ENCODE measurements around the gene CDK5RAP1.

CDK5RAP1 gene, protein sequence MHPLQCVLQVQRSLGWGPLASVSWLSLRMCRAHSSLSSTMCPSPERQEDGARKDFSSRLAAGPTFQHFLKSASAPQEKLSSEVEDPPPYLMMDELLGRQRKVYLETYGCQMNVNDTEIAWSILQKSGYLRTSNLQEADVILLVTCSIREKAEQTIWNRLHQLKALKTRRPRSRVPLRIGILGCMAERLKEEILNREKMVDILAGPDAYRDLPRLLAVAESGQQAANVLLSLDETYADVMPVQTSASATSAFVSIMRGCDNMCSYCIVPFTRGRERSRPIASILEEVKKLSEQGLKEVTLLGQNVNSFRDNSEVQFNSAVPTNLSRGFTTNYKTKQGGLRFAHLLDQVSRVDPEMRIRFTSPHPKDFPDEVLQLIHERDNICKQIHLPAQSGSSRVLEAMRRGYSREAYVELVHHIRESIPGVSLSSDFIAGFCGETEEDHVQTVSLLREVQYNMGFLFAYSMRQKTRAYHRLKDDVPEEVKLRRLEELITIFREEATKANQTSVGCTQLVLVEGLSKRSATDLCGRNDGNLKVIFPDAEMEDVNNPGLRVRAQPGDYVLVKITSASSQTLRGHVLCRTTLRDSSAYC

DNA sequence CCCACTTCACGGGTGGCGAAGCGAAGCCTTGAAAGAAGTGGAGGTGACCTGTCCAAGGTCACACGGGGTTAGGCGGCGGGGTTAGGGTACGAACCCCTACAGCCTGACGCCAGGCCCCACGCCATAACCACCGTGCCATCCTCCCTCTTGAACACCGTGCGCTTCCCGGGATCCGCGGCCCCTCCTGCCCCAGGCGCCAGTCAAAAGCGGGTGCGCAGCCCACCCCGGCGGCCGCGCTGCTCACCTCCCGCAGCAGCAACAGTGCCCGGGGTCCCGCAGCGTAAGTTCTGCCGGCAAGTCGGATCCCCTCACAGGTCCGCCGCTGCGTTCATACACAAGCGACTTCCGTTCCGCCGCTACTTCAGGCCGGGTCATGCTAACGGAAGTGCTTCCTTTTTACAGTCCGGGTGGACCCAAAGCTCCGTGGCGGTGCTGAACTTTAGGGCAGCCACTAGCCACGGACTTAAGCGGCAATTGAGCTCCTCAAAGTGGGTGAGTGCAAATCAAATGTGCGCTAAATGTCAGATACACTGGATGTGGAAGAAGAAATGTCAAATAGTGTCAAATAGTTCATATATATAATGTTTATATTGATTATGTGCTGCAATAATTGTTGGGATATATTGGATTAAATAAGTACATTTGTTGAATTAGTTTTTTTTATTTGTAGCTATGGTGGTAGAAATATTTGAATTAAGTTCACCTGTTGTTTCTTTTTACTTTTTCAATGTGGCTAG lies at the start of gene CDK5RAP1:
Gene CDK5RAP1, minus strand, starts transcription at position 336 of the 737 bp plus-strand sequence. CDS start 4,455 bp downstream, outside the sequence.
- no peaks in the 10 kb centered on the region; the same call in 1 of the 2 replicates for H4K20me1 ChIP-seq (ENCODE audit: insufficient read depth, low read length)
- no peaks in the 10 kb centered on the region for H3K27me3 ChIP-seq (ENCODE audit: low read depth, low read length)
- H3K9me3 ChIP-seq (ENCODE audit: insufficient read depth, low read length), result no peaks in the 10 kb centered on the region
- peaks cover 75% of the 10 kb centered on the region for H3K79me2 ChIP-seq (ENCODE audit: low read length)
- H3K36me3 ChIP-seq (replicated peaks; ENCODE audit: low read depth, low read length), result peaks cover 21% of the 10 kb centered on the region
- peaks cover 17% of the 10 kb centered on the region for H3K4me1 ChIP-seq (ENCODE audit: low read length)
- H3K27ac ChIP-seq (ENCODE audit: low read length), result peak within 1 kb of the TSS; percentile 49
- H3K4me2 ChIP-seq (ENCODE audit: low read length), result peak within 1 kb of the TSS; percentile 93
- H2AFZ ChIP-seq (ENCODE audit: low read depth, low read length), result peak within 1 kb of the TSS; percentile 86
- H3K4me3 ChIP-seq (ENCODE audit: low read length), result peak within 1 kb of the TSS; percentile 96
- H3K9ac ChIP-seq (ENCODE audit: low read length), result peak within 1 kb of the TSS; percentile 92
- no peak for TF ChIP-seq EZH2phosphoT487 (IDR thresholded peaks at IDR 0.05; ENCODE audit: low read depth)
- TF ChIP-seq, protein P1, sequence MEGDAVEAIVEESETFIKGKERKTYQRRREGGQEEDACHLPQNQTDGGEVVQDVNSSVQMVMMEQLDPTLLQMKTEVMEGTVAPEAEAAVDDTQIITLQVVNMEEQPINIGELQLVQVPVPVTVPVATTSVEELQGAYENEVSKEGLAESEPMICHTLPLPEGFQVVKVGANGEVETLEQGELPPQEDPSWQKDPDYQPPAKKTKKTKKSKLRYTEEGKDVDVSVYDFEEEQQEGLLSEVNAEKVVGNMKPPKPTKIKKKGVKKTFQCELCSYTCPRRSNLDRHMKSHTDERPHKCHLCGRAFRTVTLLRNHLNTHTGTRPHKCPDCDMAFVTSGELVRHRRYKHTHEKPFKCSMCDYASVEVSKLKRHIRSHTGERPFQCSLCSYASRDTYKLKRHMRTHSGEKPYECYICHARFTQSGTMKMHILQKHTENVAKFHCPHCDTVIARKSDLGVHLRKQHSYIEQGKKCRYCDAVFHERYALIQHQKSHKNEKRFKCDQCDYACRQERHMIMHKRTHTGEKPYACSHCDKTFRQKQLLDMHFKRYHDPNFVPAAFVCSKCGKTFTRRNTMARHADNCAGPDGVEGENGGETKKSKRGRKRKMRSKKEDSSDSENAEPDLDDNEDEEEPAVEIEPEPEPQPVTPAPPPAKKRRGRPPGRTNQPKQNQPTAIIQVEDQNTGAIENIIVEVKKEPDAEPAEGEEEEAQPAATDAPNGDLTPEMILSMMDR (IDR thresholded peaks at IDR 0.05; ENCODE audit: low read depth, low read length), result no peak

DNA sequence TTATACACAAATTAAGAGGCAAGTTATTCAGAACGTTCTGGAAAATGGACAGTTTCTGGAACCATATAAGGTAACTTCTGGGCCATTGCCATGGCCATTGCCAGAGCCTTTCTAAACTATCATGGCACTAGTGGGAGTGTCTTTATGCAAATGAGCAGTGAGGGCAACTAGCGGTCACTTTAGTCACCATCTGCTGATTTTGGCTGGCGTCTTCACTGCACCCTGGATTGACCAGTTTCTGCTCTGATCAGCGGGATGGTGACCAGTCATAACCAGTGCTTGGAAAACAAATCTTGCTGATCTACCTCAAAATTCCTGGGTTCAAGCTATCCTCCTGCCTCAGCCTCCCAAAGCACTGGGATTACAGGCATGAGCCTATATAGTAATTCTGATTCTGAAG lies 49.5 kb upstream of the CDK5RAP1 start:
- Histone ChIP-seq H3K9ac (ENCODE audit: low read length) (no peak overlapping the region), H3K27me3 (ENCODE audit: low read depth, low read length) (no peaks in the 10 kb centered on the region), H3K27ac (ENCODE audit: low read length) (no peak overlapping the region), H3K4me2 (ENCODE audit: low read length) (no peak overlapping the region), H2AFZ (ENCODE audit: low read depth, low read length) (no peak overlapping the region), H4K20me1 (ENCODE audit: insufficient read depth, low read length) (no peaks in the 10 kb centered on the region), H3K4me1 (ENCODE audit: low read length) (no peaks in the 10 kb centered on the region), H3K36me3 (replicated peaks; ENCODE audit: low read depth, low read length) (no peaks in the 10 kb centered on the region), H3K9me3 (ENCODE audit: insufficient read depth, low read length) (no peaks in the 10 kb centered on the region), H3K79me2 (ENCODE audit: low read length) (no peaks in the 10 kb centered on the region), H3K4me3 (ENCODE audit: low read length) (no peak overlapping the region)
- TF ChIP-seq EZH2phosphoT487 (IDR thresholded peaks at IDR 0.05; ENCODE audit: low read depth), result no peak
- TF ChIP-seq, protein P1 (IDR thresholded peaks at IDR 0.05; ENCODE audit: low read depth, low read length), result no peak

DNA sequence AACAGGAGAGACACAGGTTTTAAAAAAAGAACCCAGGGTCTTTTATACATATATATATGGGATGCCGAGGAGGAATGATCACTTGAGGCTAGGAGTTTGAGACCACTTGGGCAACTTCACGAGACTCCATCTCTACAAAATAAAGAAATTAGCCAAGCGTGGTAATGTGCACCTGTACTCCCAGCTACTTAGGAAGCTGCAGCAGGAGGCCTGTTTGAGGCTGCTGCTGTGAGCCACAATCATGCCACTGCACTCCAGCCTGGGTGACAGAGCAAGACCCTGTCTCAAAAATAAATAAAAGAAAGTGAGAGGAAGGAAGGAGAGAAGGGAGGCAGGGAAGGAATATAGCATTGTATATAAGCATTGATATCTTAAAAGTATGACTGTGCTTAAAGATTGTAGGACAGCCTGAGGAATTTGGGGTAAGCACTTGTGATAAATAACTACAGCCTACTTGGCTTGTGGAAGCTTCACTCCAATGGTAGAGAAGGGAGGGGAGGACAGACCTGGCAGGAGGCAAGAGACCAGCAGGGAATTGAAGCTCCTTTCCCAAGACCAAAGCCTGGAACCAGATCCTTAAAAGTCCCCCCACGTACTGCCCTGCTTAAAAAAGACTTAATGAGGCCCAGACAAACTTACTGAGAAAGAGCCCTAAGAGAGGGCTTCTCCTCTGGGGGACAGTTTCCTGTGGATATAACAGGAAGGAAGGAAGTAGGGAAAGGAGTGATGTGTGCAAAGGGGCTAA lies 44.7 kb upstream of the CDK5RAP1 start:
- no peaks in the 10 kb centered on the region for H3K36me3 ChIP-seq (replicated peaks; ENCODE audit: low read depth, low read length)
- H3K27me3 ChIP-seq (ENCODE audit: low read depth, low read length), result peaks cover 10% of the 10 kb centered on the region; the same call in 1 of the 2 replicates
- H3K4me2 ChIP-seq (ENCODE audit: low read length), result no peak overlapping the region
- no peaks in the 10 kb centered on the region for H3K79me2 ChIP-seq (ENCODE audit: low read length)
- H4K20me1 ChIP-seq (ENCODE audit: insufficient read depth, low read length), result no peaks in the 10 kb centered on the region
- H2AFZ ChIP-seq (ENCODE audit: low read depth, low read length), result no peak overlapping the region
- no peak overlapping the region for H3K4me3 ChIP-seq (ENCODE audit: low read length)
- H3K9ac ChIP-seq (ENCODE audit: low read length), result no peak overlapping the region
- no peaks in the 10 kb centered on the region for H3K9me3 ChIP-seq (ENCODE audit: insufficient read depth, low read length)
- H3K4me1 ChIP-seq (ENCODE audit: low read length), result peaks cover 20% of the 10 kb centered on the region
- no peak for TF ChIP-seq EZH2phosphoT487 (IDR thresholded peaks at IDR 0.05; ENCODE audit: low read depth)
- TF ChIP-seq, protein P1 (IDR thresholded peaks at IDR 0.05; ENCODE audit: low read depth, low read length), result no peak
- H3K27ac ChIP-seq (ENCODE audit: low read length), result no peak overlapping the region

Measured in OCI-LY3 (cell line).